GM21526 (cell line): ENCODE results near the gene CPNE2.
"Not testable (repeated sequence)": the region's sequence is repeated elsewhere in the genome, so short reads cannot be mapped to it uniquely, and the experiment has no call there.

Experiments used
- ATAC-seq: cut with Tn5 transposase; IDR thresholded peaks from one replicate; pipeline ENCODE4 v1.9.1; 2021; ENCODE audit warnings: moderate library complexity; ENCODE audit not compliant: unreplicated experiment, low FRiP score

CPNE2 gene

GRCh38 chr16:57096192-57096591 is 3.8 kb downstream of the CPNE2 start:
- no peak for ATAC-seq

GRCh38 chr16:57096793-57097192 is 4.4 kb downstream of the CPNE2 start:
- ATAC-seq = no peak

GRCh38 chr16:57098188-57098841 is 5.9 kb downstream of the CPNE2 start:
- no peak for ATAC-seq

- ATAC-seq = not testable (repeated sequence)
Observed at GRCh38 chr16:57099965-57100364, 7.6 kb downstream of the CPNE2 start.

- no peak for ATAC-seq
Observed at GRCh38 chr16:57100445-57100844, 8.1 kb downstream of the CPNE2 start.

GRCh38 chr16:57102888-57103851 is 10.8 kb downstream of the CPNE2 start:
- ATAC-seq = no peak

- ATAC-seq = no peak
Observed at GRCh38 chr16:57104706-57105105, 12.3 kb downstream of the CPNE2 start.

- no peak for ATAC-seq
Observed at GRCh38 chr16:57105184-57105583, 12.8 kb downstream of the CPNE2 start.

- no peak for ATAC-seq
Observed at GRCh38 chr16:57106767-57107166, 14.4 kb downstream of the CPNE2 start.

GRCh38 chr16:57107321-57107922 is 15.0 kb downstream of the CPNE2 start:
- ATAC-seq = no peak

GRCh38 chr16:57108432-57108831 is 16.0 kb downstream of the CPNE2 start:
- ATAC-seq = no peak

- ATAC-seq = not testable (repeated sequence)
Observed at GRCh38 chr16:57109259-57110105, 17.1 kb downstream of the CPNE2 start.

GRCh38 chr16:57110937-57111336 is 18.6 kb downstream of the CPNE2 start:
- ATAC-seq = no peak

- ATAC-seq = no peak
Observed at GRCh38 chr16:57111420-57111819, 19.0 kb downstream of the CPNE2 start.

GRCh38 chr16:57112403-57113041 is 20.1 kb downstream of the CPNE2 start:
- no peak for ATAC-seq

GRCh38 chr16:57113042-57113453 is 20.7 kb downstream of the CPNE2 start:
- ATAC-seq = no peak

GRCh38 chr16:57113664-57114063 is 21.3 kb downstream of the CPNE2 start:
- ATAC-seq = no peak

GRCh38 chr16:57115168-57115513 is 22.8 kb downstream of the CPNE2 start:
- ATAC-seq = no peak

GRCh38 chr16:57115514-57116182 is 23.3 kb downstream of the CPNE2 start:
- no peak for ATAC-seq
